Stomach (tissue), 9 donors: ENCODE data around the gene HMGN2. TPM values are rescaled to one million over a fixed set of nuclear protein-coding genes. Genes with fewer than 3 reads are reported as not detected.

Experiments used
- DNase-seq, 2 donors: peaks; one replicate each; pipeline versions ENCODE4 v3.0.0 to v3.0.0-alpha.2; 2013 to 2019
- H3K27ac ChIP-seq, 5 donors: fragments of 200-600 bp in 4 of 5; sonication (generic) in 4 of 5; one replicate each; pipeline ENCODE4 v1.5.1; 2013 to 2019; ENCODE audit warnings: mild to moderate bottlenecking in 1 of 5, moderate library complexity in 1 of 5
- H3K27me3 ChIP-seq, 3 donors: fragments of 200-600 bp; sonication (generic); one replicate each; pipeline ENCODE4 v1.5.1; 2017 to 2019; ENCODE audit warnings: mixed run types in 1 of 3
- H3K36me3 ChIP-seq, 4 donors: fragments of 200-600 bp; sonication (generic); 1 replicate in 3 of 4; 2 replicates in 1 of 4; pipeline ENCODE4 v1.5.1; 2016 to 2019
- H3K4me1 ChIP-seq, 4 donors: fragments of 200-600 bp; sonication (generic); one replicate each; pipeline ENCODE4 v1.5.1; 2016 to 2019
- H3K4me3 ChIP-seq, 4 donors: fragments of 200-600 bp; sonication (generic) in 3 of 4; one replicate each; pipeline ENCODE4 v1.5.1; 2016 to 2019; ENCODE audit warnings: mild to moderate bottlenecking in 1 of 4
- H3K9me3 ChIP-seq, 4 donors: fragments of 200-600 bp; sonication (generic); one replicate each; pipeline ENCODE4 v1.5.1; 2016 to 2019
- EP300 ChIP-seq: sonication (generic); formaldehyde crosslinking; IDR thresholded peaks from one replicate; pipeline ENCODE4 v1.6.1; 2017; ENCODE audit warnings: antibody characterized with exemption
- POLR2A ChIP-seq, 4 donors: fragments of 450-650 bp; IDR thresholded peaks; one replicate each; pipeline ENCODE4 v1.6.1; 2016; ENCODE audit warnings: antibody characterized with exemption in 4 of 4, control low read depth in 2 of 4, mild to moderate bottlenecking in 1 of 4, moderate library complexity in 1 of 4
- POLR2AphosphoS5 ChIP-seq, 3 donors: sonication (generic); formaldehyde crosslinking; IDR thresholded peaks; one replicate each; pipeline ENCODE4 v1.6.1; 2016; ENCODE audit warnings: antibody characterized with exemption in 3 of 3
- WGBS, 5 donors: extraction: QIAGEN DNeasy Blood & Tissue Kit in 3 of 5; methylation state at CpG; one replicate each; pipeline versions ENCODE4 v1.1.5 to v1.1.7; 2013 to 2018; 5-methylcytosine and 5-hydroxymethylcytosine counted together
- intact Hi-C: fragments of 100-400 bp; cut with DNase I; formaldehyde crosslinking; loops from one replicate; pipeline ENCODE4 v1.15.1; 2023; ENCODE audit warnings: low total_unique reads
- polyA plus RNA-seq, 3 donors: library from polyadenylated mRNA; stranded (reverse); fragments of 200-250 nt; gene quantifications; one replicate each; pipeline ENCODE4 v1.2.3, GENCODE V29; 2013
- total RNA-seq, 5 donors: library from RNA; depleted of rRNA; stranded (reverse); fragments of >200 nt; gene quantifications; one replicate each; pipeline versions ENCODE4 v1.1.0 to v1.2.3, GENCODE V29; 2014 to 2016
- TF ChIP-seq, protein P1 (sequence below), 7 experiments: fragments of 450-650 bp in 4 of 7; fragments of 200-600 bp in 3 of 7; sonication (generic) in 3 of 7; IDR thresholded peaks; one replicate each; pipeline ENCODE4 v1.5.1; 2016 to 2019; ENCODE audit warnings: antibody characterized with exemption in 7 of 7, control low read depth in 2 of 7, mild to moderate bottlenecking in 1 of 7
- donor health status: healthy with polysubstance abuse.
- donor health status: Bipolar disorder and iron deficiency.
- donor health status: healthy.

Gene HMGN2
- total and polyA plus RNA-seq, 8 donors = 70.1 to 897 (median 445) TPM

DNA sequence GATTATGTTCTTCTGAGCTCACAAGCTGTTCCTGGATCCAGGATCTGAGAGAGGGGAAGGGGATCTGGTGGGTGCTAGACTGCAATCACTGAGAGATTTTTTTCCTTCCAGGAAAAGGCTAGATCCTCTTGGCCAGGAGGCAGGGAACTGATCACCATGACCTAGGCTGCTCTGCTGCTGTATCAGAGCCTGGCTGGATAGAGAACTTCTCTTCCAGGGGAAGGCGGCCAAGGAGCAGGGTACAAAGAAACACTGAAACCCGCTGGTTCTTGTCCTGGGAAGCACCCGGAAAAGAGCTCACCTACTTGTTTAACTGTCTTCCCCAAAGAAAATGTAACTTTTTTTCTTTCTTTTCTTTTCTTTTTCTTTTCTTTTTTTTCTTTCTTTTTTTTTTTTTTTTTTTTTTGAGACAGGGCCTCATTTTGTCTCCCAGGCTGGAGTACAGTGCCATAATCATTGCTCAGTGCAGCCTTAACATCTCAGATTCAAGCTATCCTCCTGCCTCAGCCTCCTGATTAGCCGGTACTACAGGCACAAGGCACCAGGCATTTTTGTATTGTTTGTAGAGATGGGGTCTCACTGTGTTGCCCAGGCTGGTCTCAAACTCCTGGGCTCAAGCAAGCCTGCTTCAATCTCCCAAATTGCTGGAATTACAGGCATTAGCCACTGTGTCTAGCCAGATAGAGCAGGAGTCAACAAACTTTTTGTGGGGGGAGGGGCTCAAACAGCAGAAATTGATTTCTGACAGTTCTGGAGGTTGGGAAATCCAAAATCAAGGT, 44.9 kb downstream of the HMGN2 start:
- Histone ChIP-seq H3K36me3 (no peaks in the 10 kb centered on the region), H3K9me3 (no peaks in the 10 kb centered on the region), H3K4me3 (no peak overlapping the region), H3K27me3 (peaks cover 0 to under 1% (median 0%) of the 10 kb centered on the region in 3 donors), H3K27ac (no peak overlapping the region), H3K4me1 (no peaks in the 10 kb centered on the region)
- DNase-seq = no peak
- intact Hi-C loops = no loop called here
- no peak for TF ChIP-seq POLR2A (IDR thresholded peaks at IDR 0.05)
- TF ChIP-seq POLR2AphosphoS5 (IDR thresholded peaks at IDR 0.05) = no peak
- TF ChIP-seq EP300 = no peak
- TF ChIP-seq, protein P1, sequence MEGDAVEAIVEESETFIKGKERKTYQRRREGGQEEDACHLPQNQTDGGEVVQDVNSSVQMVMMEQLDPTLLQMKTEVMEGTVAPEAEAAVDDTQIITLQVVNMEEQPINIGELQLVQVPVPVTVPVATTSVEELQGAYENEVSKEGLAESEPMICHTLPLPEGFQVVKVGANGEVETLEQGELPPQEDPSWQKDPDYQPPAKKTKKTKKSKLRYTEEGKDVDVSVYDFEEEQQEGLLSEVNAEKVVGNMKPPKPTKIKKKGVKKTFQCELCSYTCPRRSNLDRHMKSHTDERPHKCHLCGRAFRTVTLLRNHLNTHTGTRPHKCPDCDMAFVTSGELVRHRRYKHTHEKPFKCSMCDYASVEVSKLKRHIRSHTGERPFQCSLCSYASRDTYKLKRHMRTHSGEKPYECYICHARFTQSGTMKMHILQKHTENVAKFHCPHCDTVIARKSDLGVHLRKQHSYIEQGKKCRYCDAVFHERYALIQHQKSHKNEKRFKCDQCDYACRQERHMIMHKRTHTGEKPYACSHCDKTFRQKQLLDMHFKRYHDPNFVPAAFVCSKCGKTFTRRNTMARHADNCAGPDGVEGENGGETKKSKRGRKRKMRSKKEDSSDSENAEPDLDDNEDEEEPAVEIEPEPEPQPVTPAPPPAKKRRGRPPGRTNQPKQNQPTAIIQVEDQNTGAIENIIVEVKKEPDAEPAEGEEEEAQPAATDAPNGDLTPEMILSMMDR (IDR thresholded peaks at IDR 0.05) = no peak
- 88 to 93% (median 92%) methylated on average over 4 of the region's 4 CpGs for WGBS, 5 donors

DNA sequence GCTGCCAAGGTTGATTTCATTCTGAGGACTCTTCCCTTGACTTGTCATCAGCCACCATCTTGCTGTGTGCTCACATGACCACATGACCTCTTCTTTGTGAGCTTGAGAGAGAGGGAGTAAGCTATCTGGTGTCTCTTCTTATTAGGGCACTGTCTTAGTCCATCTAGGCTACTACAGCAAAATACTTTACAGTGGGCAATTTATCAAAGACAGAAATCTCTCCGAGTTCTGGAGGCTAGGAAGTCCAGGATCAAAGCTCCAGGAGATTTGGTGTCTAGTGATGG, 45.5 kb downstream of the HMGN2 start:
- no peak overlapping the region for H3K4me3 ChIP-seq
- no peak for TF ChIP-seq POLR2AphosphoS5 (IDR thresholded peaks at IDR 0.05)
- TF ChIP-seq POLR2A (IDR thresholded peaks at IDR 0.05) = no peak
- TF ChIP-seq, protein P1 (IDR thresholded peaks at IDR 0.05) = no peak
- no peak for TF ChIP-seq EP300
- no peak overlapping the region for H3K27ac ChIP-seq
- 64 to 86% (median 80%) methylated on average over 1 of the region's 1 CpG for WGBS, 5 donors
- H3K9me3 ChIP-seq = no peaks in the 10 kb centered on the region
- H3K27me3 ChIP-seq = peaks cover 0 to 5% (median 0%) of the 10 kb centered on the region in 3 donors
- H3K36me3 ChIP-seq = no peaks in the 10 kb centered on the region
- intact Hi-C loops = no loop called here
- no peaks in the 10 kb centered on the region for H3K4me1 ChIP-seq
- no peak for DNase-seq

DNA sequence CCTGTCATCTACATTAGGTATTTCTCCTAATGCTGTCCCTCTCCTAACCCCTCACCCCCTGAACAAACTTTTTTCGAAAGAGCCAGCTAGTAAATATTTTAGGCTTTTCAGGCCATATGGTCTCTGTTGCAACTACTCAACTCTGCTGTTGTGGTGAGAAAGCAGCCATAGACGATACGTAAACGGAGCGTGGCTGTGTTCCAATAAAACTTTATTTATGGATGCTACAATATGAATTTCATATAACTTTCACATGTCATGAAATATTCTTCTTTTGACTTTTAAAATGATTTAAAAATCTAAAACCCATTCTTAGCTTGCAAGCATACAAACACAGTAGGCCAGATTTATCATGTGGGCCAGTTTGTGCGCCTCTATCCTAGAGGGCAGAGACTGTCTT, 46.1 kb downstream of the HMGN2 start:
- Histone ChIP-seq H3K27ac (no peak overlapping the region), H3K9me3 (no peaks in the 10 kb centered on the region), H3K4me3 (no peak overlapping the region), H3K27me3 (peaks cover 0 to 11% (median 0%) of the 10 kb centered on the region in 3 donors), H3K36me3 (no peaks in the 10 kb centered on the region), H3K4me1 (no peaks in the 10 kb centered on the region)
- DNase-seq = no peak
- TF ChIP-seq POLR2A (IDR thresholded peaks at IDR 0.05) (no peak), POLR2AphosphoS5 (IDR thresholded peaks at IDR 0.05) (no peak), EP300 (no peak)
- TF ChIP-seq, protein P1 (IDR thresholded peaks at IDR 0.05) = no peak
- intact Hi-C loops = no loop called here
- 86 to 90% (median 87%) methylated on average over 6 of the region's 6 CpGs for WGBS, 5 donors

DNA sequence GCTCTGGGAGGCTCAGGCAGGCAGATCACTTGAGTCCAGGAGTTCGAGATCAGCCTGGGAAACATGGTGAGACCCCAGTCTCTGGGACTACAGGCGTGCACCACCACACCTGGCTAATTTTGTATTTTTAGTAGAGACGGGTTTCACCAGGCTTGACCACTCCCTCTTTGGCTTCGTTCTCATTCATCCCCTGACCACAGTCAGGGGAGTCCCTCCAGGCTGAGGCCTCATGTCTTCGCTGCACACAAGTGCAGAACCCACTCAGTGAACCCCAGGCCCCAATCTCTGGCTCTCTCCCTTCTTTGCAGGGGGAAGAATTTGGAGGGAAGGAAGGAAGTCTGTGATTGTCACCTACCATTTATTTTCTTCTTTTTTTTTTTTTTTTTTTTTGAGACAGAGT, 48.1 kb downstream of the HMGN2 start:
- no peak overlapping the region for H3K4me3 ChIP-seq
- H3K27ac ChIP-seq = no peak overlapping the region
- H3K36me3 ChIP-seq = no peaks in the 10 kb centered on the region
- H3K9me3 ChIP-seq = no peaks in the 10 kb centered on the region
- TF ChIP-seq, protein P1 (IDR thresholded peaks at IDR 0.05) = no peak
- no peak for DNase-seq
- intact Hi-C loops = no loop called here
- no peaks in the 10 kb centered on the region for H3K4me1 ChIP-seq
- peaks cover 0 to 30% (median 0%) of the 10 kb centered on the region in 3 donors for H3K27me3 ChIP-seq
- 71 to 85% (median 81%) methylated on average over 5 of the region's 5 CpGs for WGBS, 5 donors
